HL-60 (cell line): ENCODE results near the gene AP4M1.

ENCODE experiments used
- CTCF ChIP-seq: IDR thresholded peaks from one replicate; pipeline ENCODE4 v1.5.1; 2011; ENCODE audit warnings: low read length, control low read depth, inconsistent platforms; ENCODE audit not compliant: insufficient read depth
- GABPA ChIP-seq: IDR thresholded peaks from 2 replicates; pipeline ENCODE4 v1.6.1; 2012; ENCODE audit warnings: low read depth
- POLR2AphosphoS5 ChIP-seq: IDR thresholded peaks from 2 replicates; pipeline ENCODE4 v1.6.1; 2012; ENCODE audit warnings: low read depth
- SPI1 ChIP-seq: IDR thresholded peaks from 2 replicates; pipeline ENCODE4 v1.6.1; 2012; ENCODE audit warnings: low read depth, mild to moderate bottlenecking, borderline replicate concordance
- TF ChIP-seq, protein P1 (sequence below): IDR thresholded peaks from 2 replicates; pipeline ENCODE4 v1.6.1; 2012; ENCODE audit warnings: low read depth; ENCODE audit not compliant: insufficient replicate concordance

- no peak for TF ChIP-seq CTCF
- TF ChIP-seq, protein P1, sequence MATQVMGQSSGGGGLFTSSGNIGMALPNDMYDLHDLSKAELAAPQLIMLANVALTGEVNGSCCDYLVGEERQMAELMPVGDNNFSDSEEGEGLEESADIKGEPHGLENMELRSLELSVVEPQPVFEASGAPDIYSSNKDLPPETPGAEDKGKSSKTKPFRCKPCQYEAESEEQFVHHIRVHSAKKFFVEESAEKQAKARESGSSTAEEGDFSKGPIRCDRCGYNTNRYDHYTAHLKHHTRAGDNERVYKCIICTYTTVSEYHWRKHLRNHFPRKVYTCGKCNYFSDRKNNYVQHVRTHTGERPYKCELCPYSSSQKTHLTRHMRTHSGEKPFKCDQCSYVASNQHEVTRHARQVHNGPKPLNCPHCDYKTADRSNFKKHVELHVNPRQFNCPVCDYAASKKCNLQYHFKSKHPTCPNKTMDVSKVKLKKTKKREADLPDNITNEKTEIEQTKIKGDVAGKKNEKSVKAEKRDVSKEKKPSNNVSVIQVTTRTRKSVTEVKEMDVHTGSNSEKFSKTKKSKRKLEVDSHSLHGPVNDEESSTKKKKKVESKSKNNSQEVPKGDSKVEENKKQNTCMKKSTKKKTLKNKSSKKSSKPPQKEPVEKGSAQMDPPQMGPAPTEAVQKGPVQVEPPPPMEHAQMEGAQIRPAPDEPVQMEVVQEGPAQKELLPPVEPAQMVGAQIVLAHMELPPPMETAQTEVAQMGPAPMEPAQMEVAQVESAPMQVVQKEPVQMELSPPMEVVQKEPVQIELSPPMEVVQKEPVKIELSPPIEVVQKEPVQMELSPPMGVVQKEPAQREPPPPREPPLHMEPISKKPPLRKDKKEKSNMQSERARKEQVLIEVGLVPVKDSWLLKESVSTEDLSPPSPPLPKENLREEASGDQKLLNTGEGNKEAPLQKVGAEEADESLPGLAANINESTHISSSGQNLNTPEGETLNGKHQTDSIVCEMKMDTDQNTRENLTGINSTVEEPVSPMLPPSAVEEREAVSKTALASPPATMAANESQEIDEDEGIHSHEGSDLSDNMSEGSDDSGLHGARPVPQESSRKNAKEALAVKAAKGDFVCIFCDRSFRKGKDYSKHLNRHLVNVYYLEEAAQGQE: no peak
- peak; percentile 93 for TF ChIP-seq POLR2AphosphoS5
- no peak for TF ChIP-seq GABPA
- TF ChIP-seq SPI1: no peak
Observed at GRCh38 chr7:100091411-100092181, 9.8 kb upstream of the AP4M1 start.
